Glomerular visceral epithelial cell (primary cell): ENCODE results near the gene PDE9A.

Source experiments
- DNase-seq: peaks from one replicate; pipeline ENCODE4 v3.0.0-alpha.2; 2016; ENCODE audit errors: extremely low spot score

The PDE9A gene

DNA sequence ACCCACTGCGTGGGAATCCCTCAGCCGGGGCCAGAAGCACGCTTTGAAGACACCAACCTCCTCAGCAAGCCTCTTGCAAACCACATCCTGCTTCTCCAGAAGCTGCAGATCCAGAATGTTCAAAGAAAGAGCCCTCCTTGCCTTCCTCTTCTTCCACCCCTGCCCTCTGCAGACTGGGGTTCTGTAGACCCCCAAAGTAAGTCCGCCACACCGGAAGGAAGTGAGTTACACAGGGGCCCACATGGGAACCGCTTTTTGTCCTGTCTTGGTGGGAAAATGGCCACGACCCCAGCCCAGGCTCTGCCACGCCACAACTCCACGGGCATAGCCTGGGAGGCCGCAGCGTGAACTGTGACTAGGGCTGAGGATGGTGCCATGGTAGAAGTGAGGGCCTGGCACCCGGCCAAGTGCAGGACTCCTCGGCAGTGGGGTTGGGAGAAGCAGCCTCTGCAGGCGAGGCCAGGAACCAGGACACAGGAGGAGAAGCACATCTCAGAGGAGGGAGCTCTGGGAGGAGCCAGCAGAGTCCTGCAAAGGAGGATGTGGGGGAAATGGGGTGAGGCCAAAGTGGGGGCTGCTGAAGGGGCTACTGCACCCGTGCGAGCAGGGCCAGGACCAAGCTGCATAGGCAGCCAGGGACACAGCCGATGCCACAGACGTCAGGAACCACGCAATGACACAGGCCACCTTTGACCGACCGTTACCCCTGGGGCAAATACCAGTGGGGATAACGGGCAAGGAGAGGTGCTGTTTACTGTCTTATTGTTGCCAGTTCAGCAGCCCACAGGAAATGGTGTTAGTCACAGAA is 30.9 kb downstream of the PDE9A start:
- DNase-seq: no peak

DNA sequence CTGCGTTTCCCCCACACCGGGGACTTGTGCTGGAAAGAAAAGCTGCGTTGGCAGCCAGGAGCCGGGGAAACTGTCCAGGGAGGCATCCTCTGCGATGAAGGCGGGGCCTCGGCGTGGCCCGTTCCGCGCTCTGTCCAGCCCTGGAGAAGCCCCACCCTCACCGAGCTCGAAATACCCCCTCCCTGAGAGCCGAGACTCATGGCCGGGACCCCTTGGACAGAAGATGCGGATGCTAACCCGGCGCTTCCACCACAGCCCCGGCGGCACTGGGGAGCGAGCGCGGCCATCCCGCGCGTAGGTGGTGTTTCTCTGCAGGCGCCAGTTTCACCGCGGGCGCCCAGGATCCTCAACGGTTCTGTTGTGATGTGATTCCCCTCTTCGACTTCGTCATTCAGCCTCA is 31.6 kb downstream of the PDE9A start:
- DNase-seq: no peak

GRCh38 chr21:42685954-42686500 is 32.6 kb downstream of the PDE9A start:
- DNase-seq: no peak

DNA sequence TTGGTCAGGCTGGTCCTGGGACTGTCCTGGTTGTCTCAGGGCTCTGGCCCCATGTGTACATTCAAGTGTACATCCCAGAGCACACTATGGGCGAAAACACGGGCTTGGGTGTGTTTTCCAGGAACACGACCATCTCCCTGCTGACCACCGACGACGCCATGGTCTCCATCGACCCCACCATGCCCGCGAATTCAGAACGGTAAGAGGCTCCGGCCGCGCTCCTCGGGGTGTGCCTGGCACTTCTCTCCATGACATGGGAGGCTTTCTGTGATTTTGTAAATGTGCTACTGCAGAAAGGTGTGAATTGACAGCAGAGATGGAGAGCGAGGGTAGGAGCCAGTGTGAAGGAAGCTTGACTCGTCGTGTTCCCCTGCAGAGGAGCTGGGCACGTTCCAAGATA is 34.4 kb downstream of the PDE9A start:
- no peak for DNase-seq

- no peak for DNase-seq
These were observed 34.9 kb downstream of the PDE9A start for GRCh38 chr21:42688226-42688840.

DNA sequence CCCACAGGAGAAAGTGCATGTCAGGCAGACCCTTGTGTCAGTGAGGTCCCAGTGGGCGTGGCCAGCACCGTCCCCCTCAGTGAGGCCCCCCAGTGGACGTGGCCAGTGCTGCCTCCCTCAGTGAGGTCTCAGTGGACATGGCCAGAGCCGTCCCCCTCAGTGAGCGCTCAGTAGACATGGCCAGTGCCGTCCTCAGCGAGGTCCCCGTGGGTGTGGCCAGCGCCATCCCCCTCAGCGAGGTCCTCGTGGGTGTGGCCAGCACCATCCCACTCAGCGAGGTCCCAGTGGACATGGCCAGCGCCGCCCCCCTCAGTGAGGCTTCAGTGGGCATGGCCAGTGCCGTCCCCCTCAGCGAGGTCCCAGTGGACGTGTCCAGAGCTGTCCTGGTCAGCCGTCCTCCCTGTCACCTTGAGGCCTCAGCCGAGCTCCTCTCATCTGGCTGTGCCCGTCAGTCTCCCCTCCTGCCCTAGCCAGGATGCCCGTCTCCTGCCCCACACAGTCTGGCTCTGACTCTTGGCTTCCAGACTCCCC is 35.5 kb downstream of the PDE9A start:
- no peak for DNase-seq

DNA sequence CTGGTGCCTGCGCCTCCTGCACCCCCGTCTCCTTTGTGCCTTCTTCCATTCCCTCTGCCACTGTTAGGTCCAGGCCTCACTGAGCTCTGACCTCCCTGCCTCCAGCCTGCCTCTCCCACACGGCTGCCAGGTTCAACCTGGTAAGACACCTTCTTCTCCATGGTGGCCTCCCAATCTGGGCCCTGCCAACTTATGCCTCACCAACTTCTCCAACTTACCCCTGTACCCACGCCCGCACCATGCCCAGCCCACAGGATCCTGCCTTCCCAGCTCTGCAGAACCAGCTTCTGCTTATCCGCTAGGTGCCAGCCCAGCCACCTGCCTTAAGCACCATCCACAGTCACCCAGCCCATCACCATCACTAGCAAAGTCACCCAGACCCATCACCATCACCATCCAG is 37.2 kb downstream of the PDE9A start:
- DNase-seq: no peak

GRCh38 chr21:42691901-42692559 is 38.6 kb downstream of the PDE9A start:
- DNase-seq: no peak

- no peak for DNase-seq
These were observed 39.3 kb downstream of the PDE9A start for GRCh38 chr21:42692688-42693087.

- no peak for DNase-seq
These were observed 41.6 kb downstream of the PDE9A start for GRCh38 chr21:42694751-42695696.

DNA sequence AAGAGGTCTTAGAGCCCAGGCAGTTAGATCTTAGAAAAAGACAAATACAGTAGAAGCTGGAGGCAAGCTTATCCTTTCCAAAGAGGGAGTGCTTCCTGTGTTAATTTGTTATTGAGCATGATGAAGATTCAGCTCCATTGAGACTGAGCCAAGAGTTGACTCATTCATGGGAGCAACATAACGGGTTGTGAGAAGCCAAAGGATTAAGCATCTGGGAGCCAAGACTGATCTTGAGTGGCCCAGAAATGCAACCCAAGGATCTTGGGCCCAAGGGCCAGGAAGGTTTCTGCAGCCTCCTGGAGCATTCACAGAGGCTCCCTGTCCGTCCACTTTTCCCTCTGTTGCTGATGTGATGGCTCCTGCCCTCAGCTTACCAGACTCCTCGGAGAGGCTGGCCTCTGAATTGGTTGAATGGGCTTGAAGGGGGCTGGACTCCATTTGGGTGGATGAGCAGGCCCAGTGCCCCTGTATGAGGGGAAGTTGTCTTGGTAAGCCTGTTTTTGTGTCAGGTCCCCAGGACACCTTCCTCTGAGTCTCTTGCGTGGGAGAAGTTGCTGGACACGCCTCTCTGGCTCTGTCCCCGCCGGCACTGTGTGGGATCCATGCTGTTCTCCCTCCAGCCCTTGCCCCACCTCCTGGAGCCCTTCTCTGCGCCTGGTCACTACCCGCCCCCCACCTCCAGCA is 42.4 kb downstream of the PDE9A start:
- no peak for DNase-seq

- no peak for DNase-seq
These were observed 43.1 kb downstream of the PDE9A start for GRCh38 chr21:42696501-42697040.

DNA sequence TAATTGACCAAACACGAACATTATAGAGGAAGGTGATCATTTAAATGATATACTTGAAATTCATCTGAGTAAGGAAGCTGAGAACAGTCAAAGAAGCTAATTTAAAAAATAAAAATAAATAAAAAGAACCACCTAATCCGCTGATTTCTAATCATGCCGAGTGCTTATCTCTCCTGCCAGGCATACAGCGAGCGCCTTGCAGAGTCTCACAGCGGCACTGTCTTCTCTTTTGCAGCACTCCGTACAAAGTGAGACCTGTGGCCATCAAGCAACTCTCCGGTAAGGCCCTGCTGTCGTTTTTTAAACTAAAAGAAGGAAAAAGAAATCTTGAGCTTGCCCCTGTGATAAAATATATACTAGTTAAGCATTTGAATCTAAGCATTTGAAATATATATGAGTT is 45.3 kb downstream of the PDE9A start:
- no peak for DNase-seq

DNA sequence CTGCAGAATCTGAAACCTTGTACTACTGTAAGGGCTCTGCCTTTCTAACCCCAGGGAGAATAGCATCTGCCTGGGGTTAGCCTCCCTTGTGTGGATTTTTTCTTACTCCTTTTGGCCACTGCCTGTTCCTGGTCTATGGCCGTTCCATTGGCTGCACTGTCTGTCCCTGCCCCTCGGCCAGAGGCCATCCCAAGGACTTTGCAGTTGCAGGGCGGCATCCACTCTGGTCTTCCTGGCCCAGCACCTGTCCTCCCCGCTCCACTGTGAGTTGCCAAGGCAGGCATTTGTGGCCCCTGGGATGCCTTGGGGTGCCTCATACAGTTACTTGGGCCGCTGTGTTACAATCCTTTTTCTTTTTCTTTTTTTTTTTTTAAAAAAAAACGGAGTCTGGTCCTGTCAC is 45.8 kb downstream of the PDE9A start:
- DNase-seq: no peak

DNA sequence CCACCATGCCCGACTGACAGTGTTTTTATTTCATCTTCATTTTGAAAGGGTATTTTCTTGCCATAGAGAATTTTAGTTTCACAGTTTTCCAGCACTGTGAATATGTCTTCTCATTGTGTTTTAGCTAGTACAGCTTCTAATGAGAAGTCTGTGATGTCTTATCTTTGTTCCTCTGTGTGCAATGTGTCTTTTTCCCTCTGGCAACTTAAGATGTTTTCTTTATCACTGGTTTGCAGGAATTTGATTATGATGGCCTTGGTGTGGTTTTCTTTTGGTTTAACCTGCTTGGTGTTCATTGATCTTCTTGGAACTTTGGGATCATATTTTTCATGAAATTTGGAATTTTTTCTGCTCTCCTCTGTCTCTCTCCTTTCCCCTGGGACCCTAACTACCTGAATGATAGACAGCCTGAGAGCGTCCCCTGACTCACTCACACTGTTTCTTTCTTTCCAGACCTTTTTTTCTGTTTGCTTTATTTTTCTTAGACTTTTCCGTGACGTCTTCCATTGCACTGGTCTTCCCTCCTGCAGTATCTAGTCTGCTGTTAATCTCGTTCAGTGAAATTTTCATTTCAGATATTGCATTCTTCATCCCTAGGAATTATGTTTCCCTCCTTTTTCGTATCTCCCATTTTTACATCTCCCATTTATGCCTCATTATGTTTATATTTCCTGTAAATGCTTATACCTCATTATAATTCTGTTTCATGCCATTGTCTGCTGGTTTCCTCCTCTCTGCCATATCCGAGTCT is 48.5 kb downstream of the PDE9A start:
- DNase-seq: no peak

GRCh38 chr21:42702720-42703119 is 49.3 kb downstream of the PDE9A start:
- DNase-seq: no peak

DNA sequence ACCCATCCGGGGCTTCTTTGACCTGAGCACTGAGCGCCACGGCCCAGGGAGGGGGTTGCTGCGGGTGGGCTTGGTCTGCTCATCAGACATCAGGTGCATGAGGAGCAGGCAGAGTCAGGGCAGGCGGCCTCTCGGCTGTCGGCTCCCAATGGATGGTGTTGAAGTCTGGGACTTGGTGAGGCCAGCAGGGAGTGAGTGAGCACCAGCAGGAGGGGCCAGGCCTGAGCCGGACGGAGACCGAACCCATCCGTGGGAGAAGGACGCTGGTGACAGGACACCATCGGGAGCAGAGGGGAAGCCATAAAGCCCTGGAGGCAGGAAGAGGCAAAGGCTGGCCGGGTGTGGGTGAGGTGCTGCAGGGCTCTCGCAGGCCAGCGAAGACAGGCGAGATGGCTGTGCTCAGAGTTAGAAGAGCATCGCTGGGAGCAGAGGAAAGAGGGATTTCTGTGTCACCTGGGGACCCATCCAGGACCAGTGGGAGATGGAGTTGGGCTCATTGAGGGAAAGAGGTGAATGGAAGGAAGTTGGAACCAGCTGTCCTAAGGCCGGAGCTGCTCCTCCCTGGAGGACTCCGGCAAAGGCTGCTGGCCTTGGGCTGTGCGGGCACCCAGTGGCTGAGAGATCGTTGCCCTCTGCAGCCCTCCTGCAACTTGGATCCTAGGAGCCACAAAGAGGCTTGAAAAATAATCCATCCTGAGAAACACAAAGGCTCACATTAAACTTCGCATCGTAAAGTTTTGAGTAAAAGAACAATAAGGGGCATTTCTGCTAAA is 49.9 kb downstream of the PDE9A start:
- no peak for DNase-seq

DNA sequence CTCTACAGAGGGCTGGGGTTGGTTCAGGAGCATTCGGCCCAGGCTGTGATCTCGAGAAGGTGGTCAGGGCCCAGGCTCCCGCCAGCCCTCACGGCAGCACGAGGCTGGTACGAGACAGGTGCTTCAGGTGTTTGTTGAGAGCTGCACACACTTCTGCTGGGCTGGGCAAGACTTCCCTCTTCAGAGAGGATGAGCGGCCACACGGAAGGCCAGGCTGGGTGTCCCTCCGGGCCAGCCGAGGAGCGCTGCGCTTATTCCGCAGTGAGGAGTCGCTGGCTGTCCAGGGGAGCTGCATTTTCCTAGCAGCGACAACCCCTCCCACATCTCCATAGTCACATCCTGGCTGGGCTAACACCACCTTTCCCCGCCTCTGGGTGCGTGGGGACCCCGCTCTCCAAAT is 50.5 kb downstream of the PDE9A start:
- DNase-seq: no peak

GRCh38 chr21:42704861-42705260 is 51.4 kb downstream of the PDE9A start:
- DNase-seq: no peak
